ENCODE data around the gene SH3D21.

DNA sequence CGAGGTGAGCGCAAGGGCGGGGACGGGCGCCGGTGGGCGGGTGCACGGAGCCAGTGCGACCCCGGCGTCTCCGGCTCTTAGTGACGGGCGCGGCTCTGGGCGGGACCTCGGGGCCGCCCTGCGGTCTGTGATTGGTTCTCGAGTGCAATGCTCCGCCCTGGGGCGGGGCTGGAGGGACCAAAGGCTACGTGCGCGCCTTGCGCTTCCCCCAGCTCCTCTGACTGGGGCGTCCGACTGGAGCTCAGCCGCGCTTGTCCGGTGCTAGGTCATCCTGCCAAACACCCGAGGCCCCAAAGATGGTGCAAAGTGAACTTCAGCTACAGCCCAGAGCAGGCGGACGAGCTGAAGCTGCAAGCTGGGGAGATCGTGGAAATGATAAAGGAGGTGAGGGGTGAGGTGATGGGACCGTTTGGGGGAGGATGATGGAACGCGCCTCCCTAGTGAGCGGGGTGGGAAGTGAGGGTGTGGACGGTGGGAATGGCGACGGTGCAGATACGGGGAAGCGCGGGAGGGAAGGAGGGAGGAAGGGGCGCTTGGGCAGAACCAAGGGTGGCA is 811 bp downstream of the SH3D21 start:
- TF ChIP-seq, protein P1, sequence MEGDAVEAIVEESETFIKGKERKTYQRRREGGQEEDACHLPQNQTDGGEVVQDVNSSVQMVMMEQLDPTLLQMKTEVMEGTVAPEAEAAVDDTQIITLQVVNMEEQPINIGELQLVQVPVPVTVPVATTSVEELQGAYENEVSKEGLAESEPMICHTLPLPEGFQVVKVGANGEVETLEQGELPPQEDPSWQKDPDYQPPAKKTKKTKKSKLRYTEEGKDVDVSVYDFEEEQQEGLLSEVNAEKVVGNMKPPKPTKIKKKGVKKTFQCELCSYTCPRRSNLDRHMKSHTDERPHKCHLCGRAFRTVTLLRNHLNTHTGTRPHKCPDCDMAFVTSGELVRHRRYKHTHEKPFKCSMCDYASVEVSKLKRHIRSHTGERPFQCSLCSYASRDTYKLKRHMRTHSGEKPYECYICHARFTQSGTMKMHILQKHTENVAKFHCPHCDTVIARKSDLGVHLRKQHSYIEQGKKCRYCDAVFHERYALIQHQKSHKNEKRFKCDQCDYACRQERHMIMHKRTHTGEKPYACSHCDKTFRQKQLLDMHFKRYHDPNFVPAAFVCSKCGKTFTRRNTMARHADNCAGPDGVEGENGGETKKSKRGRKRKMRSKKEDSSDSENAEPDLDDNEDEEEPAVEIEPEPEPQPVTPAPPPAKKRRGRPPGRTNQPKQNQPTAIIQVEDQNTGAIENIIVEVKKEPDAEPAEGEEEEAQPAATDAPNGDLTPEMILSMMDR (IDR thresholded peaks at IDR 0.05; ENCODE audit: low read length), result no peak
- TF ChIP-seq EZH2 (optimal IDR thresholded peaks at IDR 0.05; ENCODE audit: low read depth, low read length), result no peak
- TF ChIP-seq EZH2phosphoT487 (IDR thresholded peaks at IDR 0.05; ENCODE audit: low read length), result no peak
